Memory B cell (primary cell): ENCODE measurements around the gene SERPINA6.
"Not testable (repeated sequence)": the region's sequence is repeated elsewhere in the genome, so short reads cannot be mapped to it uniquely, and the experiment has no call there.

ENCODE experiments used
- ATAC-seq: fragments of 150-1000 bp; cut with Tn5 transposase; 2 replicates; pipeline ENCODE4 v1.10.0; 2021; ENCODE audit warnings: low read depth, mild to moderate bottlenecking, moderate library complexity
- DNase-seq, 2 donors: peaks; one replicate each; pipeline ENCODE4 v3.0.0; 2022; ENCODE audit warnings: low spot score in 2 of 2
- H3K27ac Mint-ChIP-seq: one replicate; pipeline ENCODE4 v1.8.0; 2022; ENCODE audit warnings: mild to moderate bottlenecking, moderate library complexity, mixed read lengths
- H3K27me3 Mint-ChIP-seq: one replicate; pipeline ENCODE4 v1.8.0; 2022; ENCODE audit warnings: mixed read lengths
- H3K36me3 Mint-ChIP-seq: one replicate; pipeline ENCODE4 v1.8.0; 2022; ENCODE audit warnings: mild to moderate bottlenecking, mixed read lengths
- H3K4me1 Mint-ChIP-seq: one replicate; pipeline ENCODE4 v1.8.0; 2022; ENCODE audit warnings: mixed read lengths
- H3K4me3 Mint-ChIP-seq: one replicate; pipeline ENCODE4 v1.8.0; 2022; ENCODE audit warnings: mild to moderate bottlenecking, moderate library complexity, mixed read lengths
- H3K9me3 Mint-ChIP-seq: one replicate; pipeline ENCODE4 v1.8.0; 2022; ENCODE audit warnings: mixed read lengths

Gene SERPINA6

DNA sequence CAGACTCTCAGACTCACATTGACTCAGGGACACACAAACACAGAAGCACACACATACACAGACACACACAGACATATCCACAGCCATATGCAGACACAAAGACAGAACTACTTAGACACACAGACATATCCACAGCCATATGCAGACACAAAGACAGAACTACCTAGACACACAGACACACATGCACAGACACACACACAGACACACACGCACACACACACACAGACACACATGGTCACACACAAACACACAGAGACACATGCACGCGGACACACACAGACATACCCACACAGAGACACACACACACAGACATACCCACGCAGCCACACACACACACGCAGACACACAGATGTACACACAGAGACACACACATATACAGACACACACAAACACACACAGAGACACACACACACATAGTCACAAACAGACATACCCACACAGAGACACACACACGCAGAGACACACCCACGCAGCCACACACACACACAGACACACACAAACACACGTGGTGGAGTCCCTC lies 39.5 kb upstream of the SERPINA6 start:
- H3K9me3 Mint-ChIP-seq = no peaks in the 10 kb centered on the region
- no peak overlapping the region for H3K27ac Mint-ChIP-seq
- H3K4me3 Mint-ChIP-seq = no peak overlapping the region
- H3K27me3 Mint-ChIP-seq = peaks cover 13% of the 10 kb centered on the region
- DNase-seq = no peak
- H3K36me3 Mint-ChIP-seq = no peaks in the 10 kb centered on the region
- ATAC-seq = no peak
- H3K4me1 Mint-ChIP-seq = peaks cover 3% of the 10 kb centered on the region

DNA sequence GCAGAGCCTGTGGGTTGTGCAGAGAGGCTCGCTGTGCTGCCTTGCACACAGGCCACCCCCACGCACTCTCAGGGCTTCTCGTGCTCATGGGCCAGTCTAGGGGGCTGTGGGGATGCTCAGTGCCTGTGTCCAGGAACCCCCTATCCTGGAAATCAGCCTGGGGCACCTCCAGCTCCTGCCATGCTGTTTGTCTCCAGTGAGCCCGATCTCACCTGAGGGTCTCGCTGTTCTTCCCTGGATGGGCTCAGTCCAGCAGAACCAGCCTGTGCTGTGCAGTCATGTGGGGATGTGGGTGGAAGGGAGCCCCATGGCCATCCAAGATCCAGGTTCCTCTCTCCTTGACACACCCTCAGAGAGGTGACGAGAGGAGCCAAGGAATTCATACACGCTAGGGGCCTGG lies 38.5 kb upstream of the SERPINA6 start:
- H3K27me3 Mint-ChIP-seq = peaks cover 13% of the 10 kb centered on the region
- no peak overlapping the region for H3K4me3 Mint-ChIP-seq
- H3K27ac Mint-ChIP-seq = no peak overlapping the region
- peaks cover 3% of the 10 kb centered on the region for H3K4me1 Mint-ChIP-seq
- H3K9me3 Mint-ChIP-seq = no peaks in the 10 kb centered on the region
- no peak for DNase-seq
- ATAC-seq = no peak
- H3K36me3 Mint-ChIP-seq = no peaks in the 10 kb centered on the region

DNA sequence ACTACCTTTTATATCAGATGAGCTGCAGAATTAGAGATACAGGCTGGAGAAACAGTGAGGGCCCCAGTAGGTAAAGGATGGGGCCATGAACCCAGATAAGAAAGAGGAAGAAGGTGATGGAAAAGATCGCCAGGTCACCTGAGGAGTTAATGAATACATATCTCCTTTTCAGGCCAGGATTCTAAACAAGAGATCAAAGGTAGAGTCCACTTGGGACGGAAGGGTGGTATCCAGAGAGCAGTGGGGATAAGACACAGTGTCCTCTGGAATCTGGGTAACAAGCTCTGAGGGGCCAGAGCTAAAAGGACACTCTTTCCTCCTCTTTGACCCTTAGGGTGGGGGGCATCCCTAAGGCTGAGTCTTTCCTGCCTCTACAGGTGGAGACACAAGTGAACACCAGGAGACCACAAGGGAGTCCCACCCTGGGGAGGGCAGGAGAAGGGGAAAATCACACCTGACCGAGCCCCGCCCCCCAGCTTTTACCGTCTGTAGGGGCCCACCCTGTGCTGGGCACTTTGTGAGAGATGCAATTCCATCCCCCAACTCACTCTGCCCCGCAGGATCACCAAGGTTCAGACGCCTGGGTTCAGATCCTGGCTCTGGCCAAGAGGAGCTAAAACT lies 37.9 kb upstream of the SERPINA6 start:
- H3K9me3 Mint-ChIP-seq = peaks cover 4% of the 10 kb centered on the region
- no peaks in the 10 kb centered on the region for H3K36me3 Mint-ChIP-seq
- no peak overlapping the region for H3K27ac Mint-ChIP-seq
- DNase-seq (no peak), ATAC-seq (no peak)
- no peak overlapping the region for H3K4me3 Mint-ChIP-seq
- H3K4me1 Mint-ChIP-seq = peaks cover 3% of the 10 kb centered on the region
- H3K27me3 Mint-ChIP-seq = peaks cover 17% of the 10 kb centered on the region

DNA sequence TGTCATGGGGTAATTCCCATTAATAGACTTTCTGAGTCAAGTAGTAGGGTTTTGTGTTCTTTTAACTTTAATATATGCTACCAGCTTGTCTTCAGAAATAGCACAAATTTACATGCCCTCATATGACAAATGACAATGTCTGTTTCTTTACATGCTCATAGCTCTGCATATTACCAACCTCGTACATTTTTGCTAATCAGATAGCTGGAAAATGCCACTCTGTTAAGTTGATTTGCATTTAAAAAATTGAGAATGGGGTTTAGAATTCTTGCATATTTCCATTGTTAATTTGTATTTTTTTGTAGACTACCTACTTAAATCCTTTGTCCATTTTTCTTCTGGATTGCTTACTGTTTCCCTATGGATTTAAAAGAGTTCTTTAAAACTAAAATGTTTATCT lies 34.0 kb upstream of the SERPINA6 start:
- no peak for ATAC-seq
- H3K4me1 Mint-ChIP-seq = no peaks in the 10 kb centered on the region
- DNase-seq = no peak
- peaks cover 4% of the 10 kb centered on the region for H3K9me3 Mint-ChIP-seq
- H3K27me3 Mint-ChIP-seq = peaks cover 9% of the 10 kb centered on the region
- no peaks in the 10 kb centered on the region for H3K36me3 Mint-ChIP-seq
- no peak overlapping the region for H3K4me3 Mint-ChIP-seq
- no peak overlapping the region for H3K27ac Mint-ChIP-seq

DNA sequence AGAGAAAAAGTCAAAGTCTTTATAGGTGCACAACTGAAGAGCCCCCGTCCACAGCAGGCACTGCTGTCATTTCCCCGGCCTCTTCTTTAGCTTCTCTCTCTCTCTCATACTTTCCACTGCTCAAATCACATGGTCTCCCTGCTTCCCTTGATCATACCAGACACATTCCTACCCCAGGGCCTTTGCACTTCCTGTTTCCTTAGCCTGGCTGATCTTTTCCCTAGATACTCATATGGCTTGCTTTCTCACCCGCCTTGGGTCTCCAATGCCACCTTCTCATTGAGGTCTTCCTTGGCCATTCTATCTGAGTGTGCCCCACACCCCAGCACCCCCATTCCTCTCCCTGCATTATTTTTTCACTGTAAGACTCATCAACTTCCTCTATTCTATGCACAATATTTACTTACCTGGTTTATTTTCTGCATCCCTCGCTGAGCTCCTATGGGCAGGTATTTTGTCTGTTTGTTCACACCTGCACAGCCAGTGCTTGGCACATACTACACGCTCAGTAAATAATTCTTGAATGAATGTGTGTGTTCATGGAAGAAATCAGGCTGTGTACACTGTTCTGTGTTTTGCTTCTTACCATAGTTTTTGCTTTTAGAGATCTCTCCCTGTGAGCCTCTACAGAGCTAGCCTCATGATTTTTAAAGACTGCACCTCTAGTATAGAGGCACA lies 33.4 kb upstream of the SERPINA6 start:
- DNase-seq (peak in 1 of 2 donors; percentile 4), ATAC-seq (no peak)
- Mint-ChIP-seq H3K36me3 (no peaks in the 10 kb centered on the region), H3K4me3 (no peak overlapping the region), H3K4me1 (no peaks in the 10 kb centered on the region), H3K27ac (no peak overlapping the region), H3K9me3 (peaks cover 9% of the 10 kb centered on the region), H3K27me3 (peaks cover 9% of the 10 kb centered on the region)

DNA sequence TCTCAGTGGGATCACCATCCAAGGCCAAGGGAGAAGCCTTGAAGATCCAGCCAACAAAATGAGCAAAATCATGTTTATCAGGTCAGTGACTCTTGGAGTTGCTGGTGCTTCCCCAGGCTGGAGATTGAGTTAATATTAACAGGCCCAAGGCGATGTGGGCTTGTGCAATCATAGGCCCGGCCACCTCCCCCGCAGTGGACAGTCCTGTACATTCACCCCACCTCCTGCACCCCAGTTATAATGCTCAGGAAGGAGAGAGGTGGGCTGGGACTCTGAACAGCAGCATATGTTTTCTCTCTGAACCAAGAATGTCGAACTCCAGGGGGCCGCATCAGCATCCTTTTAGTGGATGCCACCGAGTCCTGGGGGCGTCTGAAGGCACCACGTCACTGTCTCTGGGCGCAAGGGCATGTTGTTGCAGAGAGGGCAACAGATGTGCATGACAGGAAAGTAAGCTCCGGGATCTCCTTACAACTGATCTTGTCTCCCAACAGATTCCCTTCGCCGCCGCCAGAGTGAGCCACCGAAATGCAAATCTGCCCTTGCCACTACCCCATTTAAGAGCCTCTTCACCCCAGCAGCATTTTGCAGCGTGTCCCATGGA lies 32.2 kb upstream of the SERPINA6 start:
- no peak overlapping the region for H3K4me3 Mint-ChIP-seq

DNA sequence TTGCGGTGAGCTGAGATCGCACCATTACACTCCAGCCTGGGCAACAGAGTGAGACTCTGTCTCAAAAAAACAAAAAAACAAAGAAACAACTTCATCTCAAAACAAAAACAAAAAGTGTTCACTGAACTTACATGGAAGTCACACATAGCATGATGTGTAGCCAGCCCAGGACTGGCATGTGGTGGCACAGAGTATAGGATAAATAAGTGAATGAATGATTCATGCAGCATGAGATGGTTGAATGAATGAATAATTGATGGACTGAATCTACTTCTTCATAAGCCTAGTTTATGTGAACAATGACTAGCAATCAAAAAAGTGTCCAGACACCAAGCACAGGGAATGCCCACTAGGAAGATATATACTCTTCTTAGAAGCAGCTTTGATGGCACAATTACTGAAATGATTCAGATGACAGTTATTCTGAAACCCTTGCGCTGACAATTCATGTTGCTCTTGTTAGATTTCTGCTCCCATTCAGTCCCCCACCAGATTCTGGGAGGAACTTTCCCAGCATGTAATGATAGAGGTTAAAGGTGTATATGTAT lies 31.6 kb upstream of the SERPINA6 start:
- H3K4me1 Mint-ChIP-seq = no peaks in the 10 kb centered on the region
- H3K9me3 Mint-ChIP-seq = peaks cover 9% of the 10 kb centered on the region
- no peak overlapping the region for H3K27ac Mint-ChIP-seq
- ATAC-seq (no peak), DNase-seq (no peak)
- no peak overlapping the region for H3K4me3 Mint-ChIP-seq
- peaks cover 12% of the 10 kb centered on the region for H3K27me3 Mint-ChIP-seq
- H3K36me3 Mint-ChIP-seq = no peaks in the 10 kb centered on the region

More for the DNA sequence above, 32.2 kb upstream of the SERPINA6 start:
- DNase-seq (peak in 1 of 2 donors; percentile 8), ATAC-seq (peak; percentile 31)
- no peaks in the 10 kb centered on the region for H3K36me3 Mint-ChIP-seq
- peaks cover 12% of the 10 kb centered on the region for H3K27me3 Mint-ChIP-seq
- H3K4me1 Mint-ChIP-seq = no peaks in the 10 kb centered on the region
- H3K27ac Mint-ChIP-seq = no peak overlapping the region
- H3K9me3 Mint-ChIP-seq = peaks cover 9% of the 10 kb centered on the region

DNA sequence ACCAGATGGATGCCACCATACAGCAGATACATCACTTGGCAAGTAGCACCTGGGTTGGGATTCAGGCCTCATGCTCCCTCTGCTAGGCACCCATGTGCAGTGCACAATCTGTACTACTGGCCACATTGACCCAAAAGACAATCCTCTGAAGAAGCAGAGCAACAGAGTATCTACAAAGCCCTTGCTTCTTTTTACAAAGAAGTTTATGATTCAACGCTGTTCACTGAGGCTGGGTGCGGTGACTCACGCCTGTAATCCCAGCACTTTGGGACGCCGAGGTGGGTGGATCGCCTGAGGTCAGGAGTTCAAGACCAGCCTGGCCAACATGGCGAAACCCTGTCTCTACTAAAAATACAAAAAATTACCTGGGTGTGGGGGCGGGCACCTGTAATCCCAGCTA lies 31.1 kb upstream of the SERPINA6 start:
- H3K36me3 Mint-ChIP-seq, ATAC-seq, H3K4me3 Mint-ChIP-seq, H3K9me3 Mint-ChIP-seq, H3K4me1 Mint-ChIP-seq: not testable (repeated sequence)
- peak in 1 of 2 donors; percentile 5 for DNase-seq
- peaks cover 11% of the 10 kb centered on the region for H3K27me3 Mint-ChIP-seq
- peak overlapping the region; percentile 28 for H3K27ac Mint-ChIP-seq

DNA sequence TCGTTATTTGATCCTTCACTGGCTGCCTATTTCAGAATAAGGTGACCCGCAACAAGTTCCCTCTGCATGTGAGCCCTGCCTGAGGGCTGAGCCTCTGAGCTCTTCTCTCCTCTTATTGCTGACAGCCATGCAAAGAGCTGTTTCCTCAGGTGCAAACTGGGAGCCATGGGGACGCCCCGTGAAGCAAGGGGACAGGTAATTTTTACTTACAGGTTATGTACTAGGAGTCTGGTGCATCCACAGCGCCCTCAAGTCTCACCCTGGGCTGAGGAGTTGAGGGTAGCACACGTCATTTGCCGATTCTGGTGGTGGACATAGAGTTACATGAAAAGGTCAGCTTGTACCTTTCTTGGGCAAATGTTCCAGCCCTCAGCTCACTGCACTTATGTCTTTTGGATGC lies 26.1 kb upstream of the SERPINA6 start:
- DNase-seq = no peak
- Mint-ChIP-seq H3K9me3 (peaks cover 8% of the 10 kb centered on the region), H3K27me3 (peaks cover 5% of the 10 kb centered on the region), H3K36me3 (no peaks in the 10 kb centered on the region), H3K27ac (peak overlapping the region; percentile 82), H3K4me1 (peaks cover 10% of the 10 kb centered on the region), H3K4me3 (no peak overlapping the region)
- ATAC-seq = no peak

DNA sequence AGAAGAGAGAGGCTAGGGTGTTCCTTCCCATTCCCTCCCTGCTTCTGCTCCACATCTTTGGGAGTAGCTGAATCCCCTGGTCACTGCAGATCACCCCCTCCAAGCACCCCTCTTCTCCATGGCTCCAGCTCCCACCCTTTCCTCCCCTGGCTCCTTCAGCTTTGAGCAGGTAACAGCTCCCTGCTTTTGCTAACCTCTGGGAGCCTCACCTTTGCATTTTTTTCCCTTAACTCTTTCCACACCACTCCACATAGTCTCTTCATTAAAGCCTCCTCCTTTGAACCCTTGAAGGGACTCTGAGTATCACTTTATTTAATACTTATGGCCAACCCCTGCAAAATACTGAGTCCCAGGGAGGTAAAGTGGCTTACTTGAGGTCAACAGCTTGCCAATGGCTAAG lies 25.7 kb upstream of the SERPINA6 start:
- Mint-ChIP-seq H3K4me3 (no peak overlapping the region), H3K4me1 (peaks cover 10% of the 10 kb centered on the region), H3K9me3 (peaks cover 8% of the 10 kb centered on the region), H3K27me3 (peaks cover 5% of the 10 kb centered on the region), H3K36me3 (no peaks in the 10 kb centered on the region), H3K27ac (peak overlapping the region; percentile 82)
- DNase-seq (no peak), ATAC-seq (no peak)

DNA sequence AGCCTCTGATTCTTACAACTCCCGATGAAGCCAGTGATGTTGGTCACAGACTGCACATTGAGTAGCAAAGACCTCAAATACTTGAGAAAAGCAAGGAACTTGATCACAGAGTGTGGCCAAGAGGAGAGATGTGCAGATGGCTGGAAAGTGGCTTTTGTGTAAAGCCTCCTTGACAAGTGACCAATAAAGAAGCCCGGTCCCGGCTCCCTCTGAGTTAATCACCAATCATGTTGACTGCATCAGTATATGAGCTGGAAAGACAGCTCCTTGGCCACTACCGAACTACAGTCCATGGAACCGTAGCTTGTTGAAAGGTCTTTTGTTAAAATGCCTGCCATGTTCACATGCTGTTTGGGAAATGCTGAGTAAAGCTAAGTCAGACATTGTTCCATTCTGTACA lies 23.7 kb upstream of the SERPINA6 start:
- DNase-seq (no peak), ATAC-seq (no peak)
- H3K4me3 Mint-ChIP-seq = peak overlapping the region; percentile 22
- peaks cover 8% of the 10 kb centered on the region for H3K27me3 Mint-ChIP-seq
- H3K9me3 Mint-ChIP-seq = peaks cover 6% of the 10 kb centered on the region
- H3K36me3 Mint-ChIP-seq = no peaks in the 10 kb centered on the region
- H3K4me1 Mint-ChIP-seq = peaks cover 13% of the 10 kb centered on the region
- H3K27ac Mint-ChIP-seq = peak overlapping the region; percentile 97

DNA sequence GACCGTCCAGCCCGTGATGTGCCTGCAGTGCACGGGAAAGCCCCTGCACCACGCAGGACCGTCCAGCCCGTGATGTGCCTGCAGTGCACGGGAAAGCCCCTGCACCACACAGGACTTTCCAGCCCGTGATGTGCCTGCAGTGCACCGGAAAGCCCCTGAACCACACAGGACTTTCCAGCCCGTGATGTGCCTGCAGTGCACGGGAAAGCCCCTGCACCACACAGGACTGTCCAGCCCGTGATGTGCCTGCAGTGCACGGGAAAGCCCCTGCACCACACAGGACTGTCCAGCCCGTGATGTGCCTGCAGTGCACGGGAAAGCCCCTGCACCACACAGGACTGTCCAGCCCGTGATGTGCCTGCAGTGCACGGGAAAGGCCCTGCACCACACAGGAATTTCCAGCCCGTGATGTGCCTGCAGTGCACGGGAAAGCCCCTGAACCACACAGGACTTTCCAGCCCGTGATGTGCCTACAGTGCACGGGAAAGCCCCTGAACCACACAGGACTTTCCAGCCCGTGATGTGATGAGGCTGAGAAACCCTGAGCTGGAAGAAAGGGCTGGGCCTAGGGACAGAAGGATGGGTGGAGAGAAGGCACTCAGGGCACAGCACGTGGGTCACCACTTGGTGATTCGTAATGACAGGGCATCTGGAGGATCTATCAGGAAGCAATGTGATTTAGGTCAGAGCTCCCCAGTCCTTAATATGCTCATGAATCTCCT lies 23.1 kb upstream of the SERPINA6 start:
- Mint-ChIP-seq H3K4me3 (peak overlapping the region; percentile 22), H3K4me1 (peaks cover 16% of the 10 kb centered on the region), H3K27ac (peak overlapping the region; percentile 97), H3K27me3 (peaks cover 12% of the 10 kb centered on the region)
- DNase-seq (peak; percentile 51 to 57), ATAC-seq (peak; percentile 85)
- not testable (repeated sequence) for H3K9me3 Mint-ChIP-seq, H3K36me3 Mint-ChIP-seq

DNA sequence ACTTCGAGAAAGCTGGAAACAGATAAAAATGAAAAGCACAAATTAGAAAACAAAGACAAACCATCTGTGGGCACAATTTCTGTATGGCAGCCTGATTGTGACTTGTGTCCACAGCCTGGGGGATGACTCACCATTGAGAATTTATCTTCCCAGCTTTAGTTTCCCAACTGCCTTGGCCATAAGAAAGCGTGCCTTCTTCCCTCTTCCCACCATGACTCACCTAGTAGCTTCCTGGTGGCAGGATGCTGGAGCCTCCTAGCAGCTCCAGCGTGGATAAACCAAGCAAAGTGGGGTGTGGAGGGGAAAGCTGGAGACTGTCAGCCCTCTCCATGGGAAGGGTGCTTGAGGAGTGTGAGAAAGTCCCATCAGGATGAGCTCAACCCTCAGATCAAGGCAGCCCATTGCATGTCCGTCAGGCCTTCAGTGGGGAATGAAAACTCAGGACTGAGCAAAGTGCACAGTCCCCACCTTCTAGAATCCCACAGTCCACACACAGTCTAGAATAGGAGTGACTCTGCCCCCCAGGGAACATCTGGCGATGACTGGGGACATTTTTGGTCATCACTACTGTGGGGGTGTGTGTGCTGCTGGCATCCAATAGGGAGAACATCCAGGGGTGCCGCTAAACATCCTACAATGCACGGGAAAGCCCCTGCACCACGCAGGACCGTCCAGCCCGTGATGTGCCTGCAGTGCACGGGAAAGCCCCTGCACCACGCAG lies 22.4 kb upstream of the SERPINA6 start:
- Mint-ChIP-seq H3K27ac (peak overlapping the region; percentile 93), H3K4me3 (no peak overlapping the region), H3K36me3 (peaks cover 2% of the 10 kb centered on the region), H3K4me1 (peaks cover 16% of the 10 kb centered on the region), H3K9me3 (peaks cover 9% of the 10 kb centered on the region), H3K27me3 (peaks cover 17% of the 10 kb centered on the region)
- peak; percentile 21 to 45 for DNase-seq
- peak; percentile 59 for ATAC-seq
